H9 (cell line): ENCODE data around the gene DBNDD1. TPM values are rescaled to one million over a fixed set of nuclear protein-coding genes. Genes with fewer than 3 reads are reported as not detected.

ENCODE experiments used
- DNase-seq: peaks from one replicate; pipeline ENCODE4 v3.0.0-alpha.2; 2017
- H2AFZ ChIP-seq: one replicate; pipeline ENCODE4 v1.6.1; 2013; ENCODE audit warnings: mild to moderate bottlenecking, low read length, control low read depth, moderate library complexity
- H2AK5ac ChIP-seq: 2 replicates; pipeline ENCODE4 v1.6.1; 2013; ENCODE audit warnings: low read length, control low read depth, mixed read lengths; ENCODE audit not compliant: insufficient read length
- H2BK120ac ChIP-seq: one replicate; pipeline ENCODE4 v1.6.1; 2013; ENCODE audit warnings: low read depth, mild to moderate bottlenecking, low read length, control low read depth, inconsistent platforms; ENCODE audit not compliant: poor library complexity, severe bottlenecking
- H2BK12ac ChIP-seq: 2 replicates; pipeline ENCODE4 v1.6.1; 2013; ENCODE audit warnings: low read length, control low read depth, mixed read lengths, low read depth; ENCODE audit not compliant: insufficient read length
- H2BK15ac ChIP-seq: 2 replicates; pipeline ENCODE4 v1.6.1; 2013; ENCODE audit warnings: low read depth, low read length, control low read depth
- H2BK20ac ChIP-seq: one replicate; pipeline ENCODE4 v1.6.1; 2013; ENCODE audit warnings: low read depth, mild to moderate bottlenecking, low read length, control low read depth, inconsistent platforms; ENCODE audit not compliant: poor library complexity, severe bottlenecking
- H2BK5ac ChIP-seq: 2 replicates; pipeline ENCODE4 v1.6.1; 2013; ENCODE audit warnings: low read length, control low read depth, mixed read lengths; ENCODE audit not compliant: insufficient read length
- H3K14ac ChIP-seq: 2 replicates; pipeline ENCODE4 v1.6.1; 2013; ENCODE audit warnings: low read length, control low read depth; ENCODE audit not compliant: insufficient read depth
- H3K18ac ChIP-seq: 2 replicates; pipeline ENCODE4 v1.6.1; 2013; ENCODE audit warnings: low read depth, mild to moderate bottlenecking, mixed read lengths, low read length, control low read depth; ENCODE audit not compliant: insufficient read length
- H3K23ac ChIP-seq: 2 replicates; pipeline ENCODE4 v1.6.1; 2013; ENCODE audit warnings: low read length, control low read depth, mixed read lengths, low read depth; ENCODE audit not compliant: insufficient read length
- H3K23me2 ChIP-seq: 2 replicates; pipeline ENCODE4 v1.6.1; 2013; ENCODE audit warnings: low read depth, mild to moderate bottlenecking, mixed read lengths, low read length, control low read depth; ENCODE audit not compliant: insufficient read length, poor library complexity, severe bottlenecking
- H3K27ac ChIP-seq: 2 replicates; pipeline ENCODE4 v1.5.1; 2013; ENCODE audit warnings: low read length, control low read depth, mixed read lengths, low read depth; ENCODE audit not compliant: insufficient read length
- H3K27me3 ChIP-seq: 2 replicates; pipeline ENCODE4 v1.6.1; 2013; ENCODE audit warnings: low read length, control low read depth, inconsistent platforms; ENCODE audit not compliant: insufficient read depth
- H3K4ac ChIP-seq: 2 replicates; pipeline ENCODE4 v1.6.1; 2013; ENCODE audit warnings: low read depth, mild to moderate bottlenecking, control low read depth, inconsistent platforms, low read length, moderate library complexity
- H3K4me1 ChIP-seq: 2 replicates; pipeline ENCODE4 v1.6.1; 2013; ENCODE audit warnings: low read length, control low read depth, inconsistent platforms; ENCODE audit not compliant: insufficient read depth
- H3K4me2 ChIP-seq: 2 replicates; pipeline ENCODE4 v1.6.1; 2013; ENCODE audit warnings: low read length, control low read depth, mixed read lengths; ENCODE audit not compliant: insufficient read length, insufficient read depth
- H3K56ac ChIP-seq: 2 replicates; pipeline ENCODE4 v1.6.1; 2013; ENCODE audit warnings: low read depth, mild to moderate bottlenecking, mixed read lengths, low read length, control low read depth; ENCODE audit not compliant: insufficient read length
- H3K79me1 ChIP-seq: 2 replicates; pipeline ENCODE4 v1.6.1; 2013; ENCODE audit warnings: low read depth, mild to moderate bottlenecking, moderate library complexity, low read length, control low read depth, inconsistent platforms; ENCODE audit not compliant: insufficient read depth, poor library complexity, severe bottlenecking
- H3K79me2 ChIP-seq: 2 replicates; pipeline ENCODE4 v1.6.1; 2013; ENCODE audit warnings: low read length, control low read depth, inconsistent platforms; ENCODE audit not compliant: insufficient read depth
- H3K9ac ChIP-seq: 2 replicates; pipeline ENCODE4 v1.6.1; 2013; ENCODE audit warnings: low read length, control low read depth, mixed read lengths; ENCODE audit not compliant: insufficient read length; ENCODE audit errors: extremely low read depth
- H3K9me3 ChIP-seq: one replicate; pipeline ENCODE4 v1.6.1; 2013; ENCODE audit warnings: low read depth, low read length, inconsistent platforms; ENCODE audit not compliant: control insufficient read depth
- H3T11ph ChIP-seq: one replicate; pipeline ENCODE4 v1.6.1; 2013; ENCODE audit warnings: mild to moderate bottlenecking, low read length, control low read depth, inconsistent platforms
- H4K20me1 ChIP-seq: one replicate; pipeline ENCODE4 v1.6.1; 2013; ENCODE audit not compliant: control insufficient read depth, insufficient read length, insufficient read depth
- H4K5ac ChIP-seq: 2 replicates; pipeline ENCODE4 v1.6.1; 2013; ENCODE audit warnings: low read depth, mild to moderate bottlenecking, mixed read lengths, low read length, control low read depth; ENCODE audit not compliant: insufficient read length
- H4K8ac ChIP-seq: replicated peaks from 2 replicates; pipeline ENCODE4 v1.6.1; 2013; ENCODE audit warnings: low read length, control low read depth, mixed read lengths, low read depth; ENCODE audit not compliant: insufficient read length
- H4K91ac ChIP-seq: 2 replicates; pipeline ENCODE4 v1.6.1; 2013; ENCODE audit warnings: low read depth, mild to moderate bottlenecking, moderate library complexity, mixed read lengths, low read length, control low read depth; ENCODE audit not compliant: insufficient read length
- H3K27ac Mint-ChIP-seq, 3 experiments: 2 replicates in 2 of 3; 3 replicates in 1 of 3; pipeline ENCODE4 v1.8.0; 2020 to 2021; ENCODE audit warnings: mixed read lengths in 3 of 3, mild to moderate bottlenecking in 1 of 3, moderate library complexity in 1 of 3
- H3K27me3 Mint-ChIP-seq: 2 replicates; pipeline ENCODE4 v1.8.0; 2021; ENCODE audit warnings: low read depth, mild to moderate bottlenecking, moderate library complexity, mixed read lengths
- H3K36me3 Mint-ChIP-seq, 3 experiments: 2 replicates in 2 of 3; 3 replicates in 1 of 3; pipeline ENCODE4 v1.8.0; 2020 to 2021; ENCODE audit warnings: low read depth in 3 of 3, mixed read lengths in 3 of 3; ENCODE audit not compliant: insufficient read depth in 1 of 3
- H3K4me1 Mint-ChIP-seq, 2 experiments: 2 replicates each; pipeline ENCODE4 v1.8.0; 2020; ENCODE audit warnings: mixed read lengths in 2 of 2
- H3K4me3 Mint-ChIP-seq, 2 experiments: 2 replicates in 1 of 2; 3 replicates in 1 of 2; pipeline ENCODE4 v1.8.0; 2020 to 2021; ENCODE audit warnings: mild to moderate bottlenecking in 2 of 2, mixed read lengths in 2 of 2, moderate library complexity in 1 of 2
- H3K9me3 Mint-ChIP-seq, 2 experiments: 2 replicates in 1 of 2; 3 replicates in 1 of 2; pipeline ENCODE4 v1.8.0; 2020; ENCODE audit warnings: mild to moderate bottlenecking in 2 of 2, mixed read lengths in 2 of 2, moderate library complexity in 1 of 2
- CTCF ChIP-seq: fragments of 200-600 bp; sonication (generic); conservative IDR thresholded peaks from 3 replicates; pipeline ENCODE4 v1.8.0; 2021; ENCODE audit warnings: antibody characterized with exemption, mild to moderate bottlenecking
- WGBS: extraction: QIAGEN DNeasy Blood & Tissue Kit; methylation state at CpG from one replicate; pipeline ENCODE4 v1.1.7; 2013; ENCODE audit warnings: missing lambda C conversion rate, low lambda C conversion rate, mixed read lengths; ENCODE audit not compliant: insufficient read length; ENCODE audit errors: extremely low coverage; 5-methylcytosine and 5-hydroxymethylcytosine counted together
- total RNA-seq: library from RNA; stranded (reverse); gene quantifications from 2 replicates; pipeline ENCODE4 v1.2.1, GENCODE V29; 2021

DBNDD1 gene
- total RNA-seq, 1 experiment from 2014 or later: 87.3 TPM

- no peak overlapping the region for H2AK5ac ChIP-seq
- DNase-seq: no peak
- H2BK120ac ChIP-seq: no peak overlapping the region
- no CpG with 5 or more reads among the region's 8 CpGs for WGBS
- peaks cover 19 to 56% (median 45%) of the 10 kb centered on the region in 3 experiments for H3K36me3 Mint-ChIP-seq
- H3K4me2 ChIP-seq: no peak overlapping the region
- H3K4me1 ChIP-seq: peaks cover 2% of the 10 kb centered on the region; the same call in 1 of the 2 replicates
- H3K79me2 ChIP-seq: no peaks in the 10 kb centered on the region
- no peaks in the 10 kb centered on the region for H3K27me3 Mint-ChIP-seq
- no peak for TF ChIP-seq CTCF
- H3K9me3 ChIP-seq: no peaks in the 10 kb centered on the region
- no peak overlapping the region for H2BK5ac ChIP-seq
- H3K23me2 ChIP-seq: no peaks in the 10 kb centered on the region
- H3T11ph ChIP-seq: no peak overlapping the region
- no peaks in the 10 kb centered on the region for H3K79me1 ChIP-seq
- no peak overlapping the region for H3K4ac ChIP-seq
- H2BK12ac ChIP-seq: no peak overlapping the region
- H3K27ac ChIP-seq: no peak overlapping the region
- no peak overlapping the region for H4K8ac ChIP-seq
- no peaks in the 10 kb centered on the region for H3K27me3 ChIP-seq
- no peak overlapping the region for H3K27ac Mint-ChIP-seq
- no peak overlapping the region for H3K56ac ChIP-seq
- H2AFZ ChIP-seq: no peak overlapping the region
- no peak overlapping the region for H3K9ac ChIP-seq
- H4K91ac ChIP-seq: no peak overlapping the region
- no peaks in the 10 kb centered on the region for H4K20me1 ChIP-seq
- H4K5ac ChIP-seq: no peak overlapping the region
- no peak overlapping the region for H3K14ac ChIP-seq
- H2BK15ac ChIP-seq: no peak overlapping the region
- no peaks in the 10 kb centered on the region for H3K9me3 Mint-ChIP-seq
- H2BK20ac ChIP-seq: no peak overlapping the region
- peaks cover 27 to 34% of the 10 kb centered on the region in 2 experiments for H3K4me1 Mint-ChIP-seq
- no peak overlapping the region for H3K23ac ChIP-seq
- H3K18ac ChIP-seq: no peak overlapping the region
- H3K4me3 Mint-ChIP-seq: no peak overlapping the region
Measured at GRCh38 chr16:90032674-90033331, 13.5 kb upstream of the DBNDD1 start.
